ENCODE measurements around the gene CCDC86.
"Not testable (repeated sequence)": the region's sequence is repeated elsewhere in the genome, so short reads cannot be mapped to it uniquely, and the experiment has no call there.

The CCDC86 gene

GRCh38 chr11:60823745-60824306, 18.1 kb upstream of the CCDC86 start:
- H3K79me1 ChIP-seq (replicated peaks; ENCODE audit: low read length, poor library complexity, severe bottlenecking); H2AFZ ChIP-seq (ENCODE audit: low read depth, low read length); DNase-seq; H2BK12ac ChIP-seq (ENCODE audit: low read length in 2 of 2); H4K8ac ChIP-seq (ENCODE audit: low read length); H3K14ac ChIP-seq (ENCODE audit: low read length in 2 of 2); H3K23ac ChIP-seq (ENCODE audit: low read length in 2 of 2); H3K4ac ChIP-seq (ENCODE audit: low read depth in 1 of 2, low read length in 2 of 2); H3K18ac ChIP-seq (ENCODE audit: low read depth in 1 of 2, low read length in 2 of 2); H3K4me2 ChIP-seq (ENCODE audit: low read length, poor library complexity, severe bottlenecking); H3K4me1 ChIP-seq (ENCODE audit: control insufficient read depth, insufficient read depth, low read depth, low read length); H3K27ac ChIP-seq (ENCODE audit: low read length, poor library complexity, severe bottlenecking); H3K36me3 ChIP-seq (ENCODE audit: control insufficient read depth in 1 of 2, insufficient read depth in 2 of 2, low read depth in 1 of 2, low read length in 2 of 2); H3K9me3 ChIP-seq (ENCODE audit: control insufficient read depth, low read length); H4K91ac ChIP-seq (ENCODE audit: low read length); H3K4me3 ChIP-seq (ENCODE audit: insufficient read depth in 1 of 2, low read depth in 1 of 2, low read length in 2 of 2); H3K9ac ChIP-seq (ENCODE audit: low read length); H2AK5ac ChIP-seq (ENCODE audit: low read length, severe bottlenecking); H2BK15ac ChIP-seq (ENCODE audit: low read depth, poor library complexity, severe bottlenecking); H2BK120ac ChIP-seq (ENCODE audit: low read depth, low read length); H2BK5ac ChIP-seq (ENCODE audit: low read depth, low read length, poor library complexity, severe bottlenecking): not testable (repeated sequence)
- peaks cover 5 to 58% of the 10 kb centered on the region in 2 experiments for H3K27me3 ChIP-seq (ENCODE audit: control insufficient read depth in 1 of 2, insufficient read depth in 1 of 2, low read length in 2 of 2)
- WGBS, result 93% methylated on average over 5 of the region's 5 CpGs

GRCh38 chr11:60825118-60825517, 16.8 kb upstream of the CCDC86 start:
- Histone ChIP-seq H3K9me3 (ENCODE audit: control insufficient read depth, low read length) (no peaks in the 10 kb centered on the region), H3K79me1 (replicated peaks; ENCODE audit: low read length, poor library complexity, severe bottlenecking) (no peaks in the 10 kb centered on the region), H3K9ac (ENCODE audit: low read length) (no peak overlapping the region), H3K23ac (ENCODE audit: low read length in 2 of 2) (no peak overlapping the region), H3K27me3 (ENCODE audit: control insufficient read depth in 1 of 2, insufficient read depth in 1 of 2, low read length in 2 of 2) (peaks cover 5 to 61% of the 10 kb centered on the region in 2 experiments), H2BK5ac (ENCODE audit: low read depth, low read length, poor library complexity, severe bottlenecking) (no peak overlapping the region), H3K14ac (ENCODE audit: low read length in 2 of 2) (no peak overlapping the region), H2BK15ac (ENCODE audit: low read depth, poor library complexity, severe bottlenecking) (no peak overlapping the region), H3K4me3 (ENCODE audit: insufficient read depth in 1 of 2, low read depth in 1 of 2, low read length in 2 of 2) (no peak overlapping the region), H2BK12ac (ENCODE audit: low read length in 2 of 2) (no peak overlapping the region), H3K18ac (ENCODE audit: low read depth in 1 of 2, low read length in 2 of 2) (no peak overlapping the region), H2BK120ac (ENCODE audit: low read depth, low read length) (no peak overlapping the region), H3K4me2 (ENCODE audit: low read length, poor library complexity, severe bottlenecking) (no peak overlapping the region), H4K8ac (ENCODE audit: low read length) (no peak overlapping the region), H2AK5ac (ENCODE audit: low read length, severe bottlenecking) (no peak overlapping the region), H3K27ac (ENCODE audit: low read length, poor library complexity, severe bottlenecking) (no peak overlapping the region), H3K36me3 (ENCODE audit: control insufficient read depth in 1 of 2, insufficient read depth in 2 of 2, low read depth in 1 of 2, low read length in 2 of 2) (no peaks in the 10 kb centered on the region), H3K4me1 (ENCODE audit: control insufficient read depth, insufficient read depth, low read depth, low read length) (no peaks in the 10 kb centered on the region), H3K4ac (ENCODE audit: low read depth in 1 of 2, low read length in 2 of 2) (no peak overlapping the region), H2AFZ (ENCODE audit: low read depth, low read length) (no peak overlapping the region), H4K91ac (ENCODE audit: low read length) (no peak overlapping the region)
- 80% methylated on average over 5 of the region's 5 CpGs for WGBS
- no peak for DNase-seq

- Histone ChIP-seq H2BK5ac (ENCODE audit: low read depth, low read length, poor library complexity, severe bottlenecking) (no peak overlapping the region), H3K23ac (ENCODE audit: low read length in 2 of 2) (no peak overlapping the region)
- 65% methylated on average over 6 of the region's 6 CpGs for WGBS
Observed at GRCh38 chr11:60825790-60826189, 16.1 kb upstream of the CCDC86 start.

GRCh38 chr11:60830478-60831142, 11.3 kb upstream of the CCDC86 start:
- no peak overlapping the region for H3K4me3 ChIP-seq (ENCODE audit: insufficient read depth in 1 of 2, low read depth in 1 of 2, low read length in 2 of 2)
- H4K91ac ChIP-seq (ENCODE audit: low read length), result no peak overlapping the region
- H3K79me1 ChIP-seq (replicated peaks; ENCODE audit: low read length, poor library complexity, severe bottlenecking), result no peaks in the 10 kb centered on the region
- peak overlapping the region; percentile 4 for H3K9ac ChIP-seq (ENCODE audit: low read length)
- H2BK12ac ChIP-seq (ENCODE audit: low read length in 2 of 2), result no peak overlapping the region
- no peak overlapping the region for H2BK15ac ChIP-seq (ENCODE audit: low read depth, poor library complexity, severe bottlenecking)
- H2AFZ ChIP-seq (ENCODE audit: low read depth, low read length), result no peak overlapping the region
- no peak overlapping the region for H2AK5ac ChIP-seq (ENCODE audit: low read length, severe bottlenecking)
- WGBS, result 34% methylated on average over 9 of the region's 10 CpGs
- H3K4ac ChIP-seq (ENCODE audit: low read depth in 1 of 2, low read length in 2 of 2), result no peak overlapping the region
- no peak overlapping the region for H3K4me2 ChIP-seq (ENCODE audit: low read length, poor library complexity, severe bottlenecking)
- no peak overlapping the region for H4K8ac ChIP-seq (ENCODE audit: low read length)
- no peak overlapping the region for H2BK120ac ChIP-seq (ENCODE audit: low read depth, low read length)
- DNase-seq, result no peak
- H3K27me3 ChIP-seq (ENCODE audit: control insufficient read depth in 1 of 2, insufficient read depth in 1 of 2, low read length in 2 of 2), result peaks cover 0 to 34% of the 10 kb centered on the region in 2 experiments
- no peak overlapping the region for H3K27ac ChIP-seq (ENCODE audit: low read length, poor library complexity, severe bottlenecking)
- no peak overlapping the region for H3K18ac ChIP-seq (ENCODE audit: low read depth in 1 of 2, low read length in 2 of 2)
- H3K14ac ChIP-seq (ENCODE audit: low read length in 2 of 2), result no peak overlapping the region
- H3K36me3 ChIP-seq (ENCODE audit: control insufficient read depth in 1 of 2, insufficient read depth in 2 of 2, low read depth in 1 of 2, low read length in 2 of 2), result no peaks in the 10 kb centered on the region
- H3K9me3 ChIP-seq (ENCODE audit: control insufficient read depth, low read length), result no peaks in the 10 kb centered on the region
- no peak overlapping the region for H3K23ac ChIP-seq (ENCODE audit: low read length in 2 of 2)
- H3K4me1 ChIP-seq (ENCODE audit: control insufficient read depth, insufficient read depth, low read depth, low read length), result peaks cover 6% of the 10 kb centered on the region
- no peak overlapping the region for H2BK5ac ChIP-seq (ENCODE audit: low read depth, low read length, poor library complexity, severe bottlenecking)

More at GRCh38 chr11:60825790-60826189, 16.1 kb upstream of the CCDC86 start:
- Histone ChIP-seq H3K79me1 (replicated peaks; ENCODE audit: low read length, poor library complexity, severe bottlenecking) (no peaks in the 10 kb centered on the region), H2BK12ac (ENCODE audit: low read length in 2 of 2) (no peak overlapping the region), H2AFZ (ENCODE audit: low read depth, low read length) (no peak overlapping the region), H3K9me3 (ENCODE audit: control insufficient read depth, low read length) (no peaks in the 10 kb centered on the region), H3K4me2 (ENCODE audit: low read length, poor library complexity, severe bottlenecking) (no peak overlapping the region), H2AK5ac (ENCODE audit: low read length, severe bottlenecking) (no peak overlapping the region), H3K4ac (ENCODE audit: low read depth in 1 of 2, low read length in 2 of 2) (no peak overlapping the region), H3K27me3 (ENCODE audit: control insufficient read depth in 1 of 2, insufficient read depth in 1 of 2, low read length in 2 of 2) (peaks cover 0 to 55% of the 10 kb centered on the region in 2 experiments), H3K18ac (ENCODE audit: low read depth in 1 of 2, low read length in 2 of 2) (no peak overlapping the region), H3K14ac (ENCODE audit: low read length in 2 of 2) (no peak overlapping the region), H4K8ac (ENCODE audit: low read length) (no peak overlapping the region), H3K4me3 (ENCODE audit: insufficient read depth in 1 of 2, low read depth in 1 of 2, low read length in 2 of 2) (no peak overlapping the region), H3K9ac (ENCODE audit: low read length) (no peak overlapping the region), H2BK15ac (ENCODE audit: low read depth, poor library complexity, severe bottlenecking) (no peak overlapping the region), H3K27ac (ENCODE audit: low read length, poor library complexity, severe bottlenecking) (no peak overlapping the region), H3K36me3 (ENCODE audit: control insufficient read depth in 1 of 2, insufficient read depth in 2 of 2, low read depth in 1 of 2, low read length in 2 of 2) (no peaks in the 10 kb centered on the region), H4K91ac (ENCODE audit: low read length) (no peak overlapping the region), H2BK120ac (ENCODE audit: low read depth, low read length) (no peak overlapping the region), H3K4me1 (ENCODE audit: control insufficient read depth, insufficient read depth, low read depth, low read length) (no peaks in the 10 kb centered on the region)
- DNase-seq, result no peak

Data from mesenchymal stem cell (in vitro differentiated cells and primary cell).